Prostate gland (tissue), 2 donors: ENCODE data around the gene TMEM161A.

Source experiments
- POLR2A ChIP-seq: fragments of 450-650 bp; IDR thresholded peaks from one replicate; pipeline ENCODE4 v1.6.1; 2016; ENCODE audit warnings: antibody characterized with exemption, mild to moderate bottlenecking
- TF ChIP-seq, protein P1 (sequence below), 4 experiments: fragments of 200-600 bp in 2 of 4; fragments of 450-650 bp in 2 of 4; sonication (generic) in 2 of 4; IDR thresholded peaks; 1 replicate in 3 of 4; 2 replicates in 1 of 4; pipeline ENCODE4 v1.5.1; 2016 to 2019; ENCODE audit warnings: antibody characterized with exemption in 4 of 4, mild to moderate bottlenecking in 2 of 4, moderate library complexity in 2 of 4

DNA sequence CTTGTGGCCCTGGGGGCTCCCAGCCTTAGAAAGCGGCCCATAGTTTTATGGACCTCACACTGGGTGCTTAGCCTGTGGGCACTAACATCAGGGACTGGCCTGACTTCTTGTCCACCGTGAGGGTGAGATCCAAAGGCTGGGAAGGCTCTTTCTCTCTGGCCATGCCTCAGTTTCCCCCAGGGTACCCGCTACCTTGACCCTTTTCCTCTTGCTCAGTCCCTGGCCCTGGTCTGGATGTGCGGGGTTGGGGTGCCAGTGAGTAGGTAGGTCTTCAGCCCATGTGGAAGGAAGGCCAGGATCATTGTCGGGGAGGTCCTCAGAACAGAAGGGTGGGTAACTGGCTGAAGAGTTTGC lies 1.6 kb upstream of the TMEM161A start:
- TF ChIP-seq, protein P1, sequence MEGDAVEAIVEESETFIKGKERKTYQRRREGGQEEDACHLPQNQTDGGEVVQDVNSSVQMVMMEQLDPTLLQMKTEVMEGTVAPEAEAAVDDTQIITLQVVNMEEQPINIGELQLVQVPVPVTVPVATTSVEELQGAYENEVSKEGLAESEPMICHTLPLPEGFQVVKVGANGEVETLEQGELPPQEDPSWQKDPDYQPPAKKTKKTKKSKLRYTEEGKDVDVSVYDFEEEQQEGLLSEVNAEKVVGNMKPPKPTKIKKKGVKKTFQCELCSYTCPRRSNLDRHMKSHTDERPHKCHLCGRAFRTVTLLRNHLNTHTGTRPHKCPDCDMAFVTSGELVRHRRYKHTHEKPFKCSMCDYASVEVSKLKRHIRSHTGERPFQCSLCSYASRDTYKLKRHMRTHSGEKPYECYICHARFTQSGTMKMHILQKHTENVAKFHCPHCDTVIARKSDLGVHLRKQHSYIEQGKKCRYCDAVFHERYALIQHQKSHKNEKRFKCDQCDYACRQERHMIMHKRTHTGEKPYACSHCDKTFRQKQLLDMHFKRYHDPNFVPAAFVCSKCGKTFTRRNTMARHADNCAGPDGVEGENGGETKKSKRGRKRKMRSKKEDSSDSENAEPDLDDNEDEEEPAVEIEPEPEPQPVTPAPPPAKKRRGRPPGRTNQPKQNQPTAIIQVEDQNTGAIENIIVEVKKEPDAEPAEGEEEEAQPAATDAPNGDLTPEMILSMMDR (IDR thresholded peaks at IDR 0.05): no peak
- no peak for TF ChIP-seq POLR2A
